GM19351 (cell line): ENCODE data around the gene SPOCD1.

Source experiments
- ATAC-seq: cut with Tn5 transposase; IDR thresholded peaks from one replicate; pipeline ENCODE4 v1.9.1; 2021; ENCODE audit warnings: mild to moderate bottlenecking, moderate library complexity; ENCODE audit not compliant: unreplicated experiment

SPOCD1 gene

GRCh38 chr1:31815752-31816500 is at the start of gene SPOCD1:
SPOCD1 (minus strand) TSS chr1:31816022; CDS start chr1:31815333, 689 bp downstream.
- ATAC-seq = no peak

DNA sequence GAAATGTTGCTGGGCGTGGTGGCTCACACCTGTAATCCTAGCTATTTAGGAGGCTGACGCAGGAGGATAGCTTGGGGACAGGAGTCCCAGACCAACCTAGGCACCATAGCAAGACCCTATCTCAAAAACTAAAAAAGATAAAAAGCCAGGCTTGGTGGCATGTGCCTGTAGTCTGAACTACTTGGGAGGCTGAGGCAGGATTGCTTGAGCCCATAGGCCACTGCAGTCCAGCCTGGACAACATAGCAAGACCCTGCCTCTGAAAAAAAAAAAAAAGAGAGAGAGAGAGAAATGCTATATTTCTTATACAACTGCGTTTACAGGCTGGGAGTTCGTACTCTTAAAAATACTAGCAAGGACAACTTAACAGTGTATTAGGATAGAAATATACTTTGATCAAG is 46.2 kb upstream of the SPOCD1 start:
- ATAC-seq = no peak

GRCh38 chr1:31861346-31861745 is 45.5 kb upstream of the SPOCD1 start:
- no peak for ATAC-seq

GRCh38 chr1:31860581-31860980 is 44.8 kb upstream of the SPOCD1 start:
- ATAC-seq = no peak

GRCh38 chr1:31859719-31860118 is 43.9 kb upstream of the SPOCD1 start:
- ATAC-seq = no peak

DNA sequence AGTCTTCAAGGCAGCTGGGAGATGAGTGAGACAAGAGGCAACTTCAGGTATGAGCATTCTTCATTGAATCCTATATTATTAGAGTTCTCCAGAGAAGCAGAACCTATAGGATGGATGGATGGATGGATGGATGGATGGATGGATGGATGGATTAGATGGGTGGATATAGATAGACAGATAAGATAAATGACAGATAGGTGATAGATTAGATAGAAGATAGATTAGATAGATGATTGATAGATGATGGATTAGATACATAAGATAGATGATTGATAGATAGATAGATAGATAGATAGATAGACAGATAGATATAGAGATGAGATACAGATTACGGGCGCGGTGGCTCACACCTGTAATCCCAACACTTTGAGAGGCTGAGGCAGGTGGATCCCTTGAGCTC is 43.2 kb upstream of the SPOCD1 start:
- no peak for ATAC-seq

DNA sequence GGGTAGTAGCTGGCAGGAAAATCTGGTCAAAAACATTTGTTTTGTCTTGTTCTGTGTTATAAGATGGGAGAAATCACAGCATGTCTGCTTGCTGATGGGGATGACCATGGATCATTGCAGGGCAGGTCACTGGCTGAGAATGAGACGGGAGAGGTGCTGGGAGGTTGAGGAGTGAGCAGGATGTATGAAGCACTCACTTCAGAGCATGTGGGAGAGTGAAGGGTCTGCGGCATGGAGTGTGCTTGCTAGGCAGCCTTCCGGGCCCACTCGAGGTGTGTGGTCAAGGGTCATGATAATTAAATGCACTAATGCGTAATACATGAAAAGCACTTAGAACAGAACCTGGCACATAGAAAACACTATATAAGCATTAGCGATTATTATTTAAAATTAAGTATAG is 42.0 kb upstream of the SPOCD1 start:
- no peak for ATAC-seq

DNA sequence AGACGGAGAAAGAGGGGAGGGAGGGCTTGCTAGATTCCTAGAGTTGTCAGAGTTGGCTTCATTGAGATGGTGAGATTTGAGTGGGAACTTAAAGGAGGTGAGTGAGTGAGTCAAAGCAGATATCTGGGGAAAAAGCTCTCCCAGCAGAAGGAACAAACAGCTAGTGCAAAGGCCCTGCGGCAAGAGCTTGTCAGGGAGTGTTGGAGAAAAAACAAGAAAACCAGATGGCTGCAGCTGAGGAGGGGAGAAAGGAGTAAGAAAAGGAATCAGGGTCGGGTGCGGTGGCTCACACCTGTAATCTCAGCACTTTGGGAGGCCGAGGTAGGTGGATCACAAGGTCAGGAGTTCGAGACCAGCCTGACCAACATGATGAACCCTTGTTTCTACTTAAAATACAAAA is 40.3 kb upstream of the SPOCD1 start:
- ATAC-seq = no peak

GRCh38 chr1:31855038-31855845 is 39.4 kb upstream of the SPOCD1 start:
- no peak for ATAC-seq

DNA sequence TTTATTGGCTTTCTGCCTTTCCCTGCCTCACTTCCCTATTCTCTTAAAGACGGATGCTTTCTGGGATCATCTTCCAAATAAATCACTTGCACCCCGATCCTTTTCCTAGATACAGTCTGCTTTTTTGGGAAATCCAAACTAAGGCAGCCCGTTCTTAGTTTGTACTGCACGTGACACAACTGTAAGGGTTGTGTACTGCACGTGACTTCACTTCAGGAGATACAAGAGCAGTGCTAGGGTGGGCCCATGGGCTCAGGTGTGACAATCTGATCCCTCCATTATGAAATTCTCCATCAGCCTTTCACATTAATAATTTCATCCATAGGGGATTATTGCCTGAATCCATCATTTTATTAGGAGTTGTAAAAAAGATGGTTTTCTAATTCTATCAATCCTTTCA is 33.8 kb upstream of the SPOCD1 start:
- ATAC-seq = no peak

DNA sequence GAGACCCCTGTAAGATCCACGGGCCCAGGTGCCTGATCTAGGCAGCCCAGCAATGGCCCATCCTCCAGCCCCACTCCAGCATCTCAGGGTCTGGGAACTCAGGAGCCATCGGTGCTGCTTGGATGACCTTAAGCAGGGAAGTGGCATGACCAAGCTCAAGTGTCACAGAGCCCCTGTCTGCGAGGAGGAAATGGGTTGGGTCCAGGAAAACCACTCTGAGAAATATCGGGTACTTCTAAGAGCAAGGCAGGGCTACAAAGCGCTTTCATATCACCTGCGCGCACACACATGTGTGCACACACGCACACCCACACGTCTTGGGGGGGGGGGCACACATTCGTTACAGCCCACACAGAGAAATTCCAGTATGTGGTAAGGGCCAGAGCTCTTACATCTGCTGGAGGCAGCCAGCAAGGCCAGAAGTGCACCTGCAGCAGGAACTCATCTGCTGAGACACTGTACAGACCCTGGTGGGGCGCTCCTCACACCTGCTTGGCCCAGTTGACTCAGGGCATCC is 32.6 kb upstream of the SPOCD1 start:
- ATAC-seq = no peak

DNA sequence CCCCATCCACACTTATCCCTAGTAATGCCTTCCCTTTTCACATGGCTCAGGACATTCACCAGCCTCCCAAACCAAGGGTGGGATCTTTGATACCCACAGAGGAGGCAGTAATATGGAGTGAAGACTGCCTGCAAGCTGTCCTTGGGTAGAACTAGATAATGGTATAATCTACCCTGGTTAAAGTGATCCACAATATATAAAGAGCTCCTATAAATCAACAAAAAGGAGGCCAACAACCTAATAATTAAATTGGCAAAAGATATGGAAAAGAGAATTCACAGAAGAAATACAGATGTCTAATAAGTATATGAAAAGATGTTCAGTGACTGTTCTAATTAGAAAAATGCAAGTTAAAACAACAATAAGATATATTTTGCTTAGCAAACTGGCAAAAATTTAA is 30.7 kb upstream of the SPOCD1 start:
- no peak for ATAC-seq

DNA sequence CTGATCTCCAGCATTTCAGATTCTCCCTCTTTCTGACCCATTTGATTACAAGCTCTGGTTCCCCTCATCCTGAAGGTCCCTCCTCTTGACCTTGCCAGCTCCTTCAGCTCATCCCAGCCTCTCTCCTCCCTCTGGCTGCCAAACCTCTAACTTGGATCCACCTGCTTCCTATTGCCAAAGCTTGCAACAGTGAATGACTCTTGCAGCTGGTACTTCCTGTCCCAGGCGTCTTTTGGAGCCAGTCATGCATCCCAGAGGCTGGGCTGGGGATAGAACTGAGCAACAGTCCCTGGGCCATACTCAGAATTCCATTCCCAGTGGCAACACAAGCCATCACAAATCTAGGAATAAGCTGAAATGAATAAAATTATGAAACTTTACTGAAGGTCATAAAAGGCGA is 27.7 kb upstream of the SPOCD1 start:
- no peak for ATAC-seq

DNA sequence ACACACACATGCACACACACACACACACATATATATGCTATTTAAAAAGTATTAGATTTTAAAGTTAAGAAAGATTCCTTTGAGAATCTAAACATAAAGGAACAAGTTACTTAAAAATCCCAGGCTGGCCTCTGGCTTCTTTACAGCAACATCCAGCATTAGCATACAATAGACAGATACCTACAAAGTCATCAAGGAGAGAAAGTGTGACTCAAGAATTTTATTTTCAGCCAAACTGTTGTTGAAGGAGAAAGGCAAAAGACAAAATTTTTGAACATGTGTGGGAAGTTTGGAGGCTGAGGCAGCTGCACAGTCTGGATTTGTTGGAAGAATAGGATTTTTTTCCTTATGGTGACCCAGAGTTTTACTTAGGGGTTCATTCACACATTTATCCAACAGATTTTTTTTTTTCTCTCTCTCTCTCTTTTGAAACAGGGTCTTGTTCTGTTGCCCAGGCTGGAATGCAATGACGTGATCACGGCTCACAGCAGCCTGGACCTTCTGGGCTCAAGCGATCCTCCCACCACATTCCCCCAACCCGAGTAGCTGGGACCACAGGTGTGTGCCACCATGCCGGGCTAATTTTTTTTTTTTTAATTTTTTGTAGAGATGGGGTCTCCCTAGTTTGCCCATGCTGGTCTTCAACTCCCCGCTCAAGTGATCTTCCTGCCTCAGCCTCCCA is 24.0 kb upstream of the SPOCD1 start:
- ATAC-seq = no peak

DNA sequence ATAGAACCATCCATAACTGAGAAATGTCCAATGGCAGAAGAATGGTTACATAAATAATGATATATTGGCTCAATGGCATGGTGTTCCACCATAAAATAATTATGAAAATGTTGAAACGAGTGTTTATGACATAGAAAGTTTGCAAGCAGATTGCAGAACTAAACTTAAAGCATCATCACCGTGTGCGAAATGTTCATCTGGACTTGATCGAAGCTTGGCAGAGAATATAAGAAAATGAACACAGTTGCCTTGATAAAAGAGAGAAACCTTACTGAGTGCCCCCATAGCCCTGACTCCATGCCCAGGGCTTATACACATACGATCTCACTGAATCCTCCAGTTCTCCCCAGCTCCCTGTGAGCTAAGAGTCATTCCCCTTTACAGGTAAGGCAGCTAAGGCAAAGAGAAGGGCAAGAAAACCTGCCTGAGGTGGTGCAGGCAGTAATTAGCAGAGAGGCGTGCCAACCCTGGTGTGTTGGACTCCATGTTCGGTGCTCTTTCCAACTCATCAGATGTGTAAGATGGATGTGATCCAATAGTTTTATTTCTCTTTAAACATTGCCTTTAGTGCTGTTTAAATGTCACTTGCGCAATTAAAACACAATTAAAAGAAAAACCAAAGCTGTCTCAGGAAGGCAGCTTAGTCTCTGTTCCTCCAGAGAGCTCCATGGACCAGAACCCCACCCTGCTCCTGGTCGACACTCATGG is 21.8 kb upstream of the SPOCD1 start:
- no peak for ATAC-seq

DNA sequence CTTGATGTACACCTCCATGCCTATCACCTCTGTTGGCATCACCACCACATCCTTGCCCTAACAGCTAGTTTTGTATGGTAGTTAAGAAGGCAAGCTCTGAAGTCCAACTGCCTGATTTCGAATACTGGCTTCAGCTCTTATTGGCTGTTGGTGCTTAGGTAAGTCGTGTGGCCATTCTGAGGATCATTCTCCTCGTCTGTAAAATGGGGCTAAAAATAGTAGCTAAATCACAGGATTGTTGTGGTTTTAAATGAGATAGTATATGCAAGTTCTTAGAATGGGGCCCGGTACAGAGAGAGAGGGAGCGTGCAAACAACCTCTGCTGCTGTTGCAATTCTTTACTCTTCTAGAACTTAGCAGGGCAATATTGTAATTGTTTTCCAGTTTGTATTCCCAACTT is 20.8 kb upstream of the SPOCD1 start:
- ATAC-seq = no peak

DNA sequence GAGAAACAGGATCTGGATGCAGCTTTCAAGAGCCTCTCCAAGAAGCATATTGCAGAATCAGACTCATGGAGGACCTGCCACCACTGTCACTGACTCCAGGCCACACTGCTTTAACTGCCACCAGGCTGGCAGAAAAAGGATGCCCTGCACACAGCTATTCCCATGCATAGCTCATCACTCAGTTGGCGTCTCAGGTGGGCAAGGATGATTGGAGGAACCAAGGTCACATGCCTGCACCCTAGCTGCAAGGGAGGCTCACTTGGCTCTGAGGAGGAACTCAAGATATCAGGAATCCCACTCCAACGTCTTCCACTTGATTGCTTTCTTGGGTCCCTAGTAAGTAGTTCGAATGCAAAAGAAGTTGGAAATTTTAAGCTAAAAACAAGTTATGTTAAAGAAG is 19.6 kb upstream of the SPOCD1 start:
- no peak for ATAC-seq

- ATAC-seq = no peak
Observed at GRCh38 chr1:31834501-31834900, 18.7 kb upstream of the SPOCD1 start.

GRCh38 chr1:31831397-31832378 is 15.9 kb upstream of the SPOCD1 start:
- ATAC-seq = no peak

- no peak for ATAC-seq
Observed at GRCh38 chr1:31830511-31830910, 14.7 kb upstream of the SPOCD1 start.
